HUES48 (cell line): Measurements from ENCODE around the gene PTMA.
A peak's percentile ranks its signal among the peaks of the same experiment; 100 is the strongest.

Source experiments
- H3K27ac ChIP-seq: one replicate; pipeline ENCODE4 v1.7.0; 2013; ENCODE audit warnings: low read depth, low read length, inconsistent platforms
- H3K27me3 ChIP-seq: 2 replicates; pipeline ENCODE4 v1.6.1; 2013; ENCODE audit warnings: mild to moderate bottlenecking, low read length; ENCODE audit not compliant: control insufficient read depth, insufficient read depth
- H3K36me3 ChIP-seq: 2 replicates; pipeline ENCODE4 v1.6.1; 2013; ENCODE audit warnings: low read length; ENCODE audit not compliant: control insufficient read depth, insufficient read depth
- H3K4me1 ChIP-seq: 2 replicates; pipeline ENCODE4 v1.6.1; 2013; ENCODE audit warnings: mild to moderate bottlenecking, low read length; ENCODE audit not compliant: control insufficient read depth, insufficient read depth
- H3K4me3 ChIP-seq: 2 replicates; pipeline ENCODE4 v1.5.1; 2013; ENCODE audit warnings: mild to moderate bottlenecking, low read depth, low read length
- H3K9ac ChIP-seq: 2 replicates; pipeline ENCODE4 v1.6.1; 2013; ENCODE audit warnings: mild to moderate bottlenecking, low read depth, low read length, moderate library complexity
- H3K9me3 ChIP-seq: 2 replicates; pipeline ENCODE4 v1.6.1; 2013; ENCODE audit warnings: low read length; ENCODE audit not compliant: control insufficient read depth, insufficient read depth

Gene PTMA

GRCh38 chr2:231666171-231667095 is 41.9 kb upstream of the PTMA start:
- peaks cover 31% of the 10 kb centered on the region for H3K4me1 ChIP-seq

DNA sequence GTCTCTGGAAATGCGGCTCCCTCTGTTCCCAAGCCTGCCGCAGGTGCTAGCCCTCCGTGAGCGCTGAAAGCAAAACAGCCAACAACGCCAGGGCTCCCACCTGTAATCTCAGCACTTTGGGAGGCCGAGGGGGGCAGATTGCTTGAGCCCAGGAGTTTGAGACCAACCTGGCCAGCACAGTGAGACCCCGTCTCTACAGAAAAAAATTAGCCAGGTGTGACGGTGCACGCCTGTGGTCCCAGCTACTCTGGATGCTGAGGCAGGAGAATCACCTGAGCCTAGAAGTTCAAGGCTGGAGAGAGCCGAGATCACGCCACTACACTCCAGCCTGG is 41.3 kb upstream of the PTMA start:
- Histone ChIP-seq H3K36me3 (no peaks in the 10 kb centered on the region), H3K4me3 (peak overlapping the region; percentile 47; the same call in 1 of the 2 replicates), H3K9me3 (no peaks in the 10 kb centered on the region), H3K4me1 (peaks cover 33% of the 10 kb centered on the region), H3K27me3 (no peaks in the 10 kb centered on the region), H3K9ac (peak overlapping the region; percentile 78), H3K27ac (peak overlapping the region; percentile 100)

More at GRCh38 chr2:231666171-231667095, 41.9 kb upstream of the PTMA start:
- H3K4me3 ChIP-seq: peak overlapping the region; percentile 47
- peak overlapping the region; percentile 78 for H3K9ac ChIP-seq
- H3K9me3 ChIP-seq: no peaks in the 10 kb centered on the region
- H3K27me3 ChIP-seq: 0 out of 2 replicates have a peak, but pooled peaks cover 1% of the 10 kb centered on the region
- peak overlapping the region; percentile 100 for H3K27ac ChIP-seq
- no peaks in the 10 kb centered on the region for H3K36me3 ChIP-seq

DNA sequence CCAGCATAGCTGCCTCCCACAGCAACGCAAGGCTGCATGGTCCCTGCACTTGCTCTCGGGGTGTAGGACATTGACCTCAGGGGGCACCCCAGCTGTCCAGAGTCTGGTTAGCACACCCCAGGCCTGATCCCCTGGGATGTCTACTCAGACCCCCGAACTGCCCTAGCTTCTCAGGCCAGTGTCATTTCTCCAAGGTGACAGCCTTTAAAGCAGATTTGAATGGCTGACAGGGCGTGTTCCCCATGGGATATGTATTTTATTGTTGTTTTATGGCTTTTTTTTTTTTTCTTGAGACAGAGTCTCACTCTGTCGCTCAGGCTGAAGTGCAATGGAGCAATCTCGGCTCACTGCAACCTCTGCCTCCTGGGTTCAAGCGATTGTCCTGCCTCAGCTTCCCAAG is 40.8 kb upstream of the PTMA start:
- H3K36me3 ChIP-seq: no peaks in the 10 kb centered on the region
- H3K9ac ChIP-seq: peak overlapping the region; percentile 78; the same call in 1 of the 2 replicates
- peak overlapping the region; percentile 100 for H3K27ac ChIP-seq
- no peak overlapping the region for H3K4me3 ChIP-seq
- no peaks in the 10 kb centered on the region for H3K9me3 ChIP-seq
- H3K4me1 ChIP-seq: peaks cover 37% of the 10 kb centered on the region
- H3K27me3 ChIP-seq: no peaks in the 10 kb centered on the region

DNA sequence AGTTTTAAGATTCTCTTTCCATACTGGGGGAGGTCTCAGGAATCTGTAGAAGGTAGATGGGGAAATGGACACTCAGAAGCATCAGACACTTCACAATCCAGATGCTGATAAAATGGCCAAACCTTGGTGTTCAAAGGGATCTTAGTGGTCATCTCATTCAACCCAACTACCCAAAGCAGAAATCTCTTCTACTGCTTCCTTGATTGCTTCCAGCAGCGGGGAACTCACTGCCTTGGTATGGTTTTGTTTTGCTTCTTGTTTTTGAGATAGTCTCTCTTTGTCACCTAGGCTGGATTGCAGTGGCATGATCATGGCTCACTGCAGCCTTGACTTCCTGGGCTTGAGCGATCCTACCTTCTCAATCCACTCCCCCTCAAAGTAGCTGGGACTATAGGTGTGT is 39.3 kb upstream of the PTMA start:
- H3K4me1 ChIP-seq: peaks cover 46% of the 10 kb centered on the region
- no peaks in the 10 kb centered on the region for H3K27me3 ChIP-seq
- no peak overlapping the region for H3K9ac ChIP-seq
- no peaks in the 10 kb centered on the region for H3K36me3 ChIP-seq
- H3K27ac ChIP-seq: no peak overlapping the region
- H3K4me3 ChIP-seq: no peak overlapping the region
- H3K9me3 ChIP-seq: no peaks in the 10 kb centered on the region

- Histone ChIP-seq H3K36me3 (no peaks in the 10 kb centered on the region), H3K9ac (peak overlapping the region; percentile 28; the same call in 1 of the 2 replicates), H3K27me3 (no peaks in the 10 kb centered on the region), H3K4me1 (peaks cover 46% of the 10 kb centered on the region), H3K9me3 (no peaks in the 10 kb centered on the region), H3K27ac (peak overlapping the region; percentile 75), H3K4me3 (no peak overlapping the region)
Observed at GRCh38 chr2:231671270-231672050, 36.9 kb upstream of the PTMA start.

DNA sequence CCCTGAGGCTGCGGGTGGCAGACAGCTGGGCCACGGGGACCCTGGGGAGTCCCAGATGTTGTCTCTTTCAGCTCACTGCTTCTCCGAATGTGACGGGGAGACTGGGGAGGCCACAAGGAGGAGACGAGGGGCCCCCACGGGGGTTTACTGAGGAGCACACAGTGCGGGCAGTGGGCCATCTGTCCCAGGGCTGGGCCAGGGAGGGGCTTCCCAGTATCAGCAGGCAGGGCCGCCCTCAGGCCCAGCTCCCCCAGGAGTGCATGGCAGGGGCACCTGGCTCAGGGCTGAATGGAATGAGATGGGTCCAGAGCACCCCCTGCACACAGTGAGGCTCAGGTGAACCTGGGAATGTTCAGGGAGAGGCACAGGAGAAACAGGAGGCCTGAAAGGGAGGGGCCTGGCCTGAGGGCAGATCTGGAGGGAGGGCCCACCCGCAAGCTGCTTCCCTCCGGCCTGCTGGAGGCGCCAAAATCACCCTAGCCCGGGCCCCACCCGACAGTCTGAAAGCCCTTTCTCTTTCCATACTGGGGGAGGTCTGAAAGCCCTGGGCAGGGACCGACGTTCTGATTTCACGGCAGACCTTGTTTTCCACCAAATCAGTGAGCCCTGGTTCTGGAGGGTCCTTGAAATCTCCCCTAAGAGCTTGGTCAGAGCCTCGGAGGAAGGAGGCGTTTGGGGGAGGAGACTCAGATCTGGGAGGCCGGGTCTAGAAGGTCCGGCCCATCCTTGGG is 35.5 kb upstream of the PTMA start:
- Histone ChIP-seq H3K9ac (peak overlapping the region; percentile 67), H3K9me3 (no peaks in the 10 kb centered on the region), H3K4me1 (peaks cover 35% of the 10 kb centered on the region), H3K4me3 (peak overlapping the region; percentile 62), H3K36me3 (no peaks in the 10 kb centered on the region), H3K27me3 (no peaks in the 10 kb centered on the region), H3K27ac (peak overlapping the region; percentile 99)

- H3K4me1 ChIP-seq: peaks cover 35% of the 10 kb centered on the region
- no peaks in the 10 kb centered on the region for H3K36me3 ChIP-seq
- peak overlapping the region; percentile 99 for H3K27ac ChIP-seq
- H3K9me3 ChIP-seq: no peaks in the 10 kb centered on the region
- H3K4me3 ChIP-seq: peak overlapping the region; percentile 62
- H3K27me3 ChIP-seq: no peaks in the 10 kb centered on the region
- H3K9ac ChIP-seq: peak overlapping the region; percentile 67
Observed at GRCh38 chr2:231673348-231673770, 35.0 kb upstream of the PTMA start.

- H3K27ac ChIP-seq: peak overlapping the region; percentile 18
- H3K4me3 ChIP-seq: no peak overlapping the region
- no peak overlapping the region for H3K9ac ChIP-seq
- H3K9me3 ChIP-seq: no peaks in the 10 kb centered on the region
- H3K4me1 ChIP-seq: peaks cover 36% of the 10 kb centered on the region
- no peaks in the 10 kb centered on the region for H3K36me3 ChIP-seq
- H3K27me3 ChIP-seq: no peaks in the 10 kb centered on the region
Observed at GRCh38 chr2:231674587-231675338, 33.6 kb upstream of the PTMA start.

- Histone ChIP-seq H3K27me3 (no peaks in the 10 kb centered on the region), H3K36me3 (no peaks in the 10 kb centered on the region), H3K27ac (no peak overlapping the region), H3K4me1 (peaks cover 41% of the 10 kb centered on the region), H3K4me3 (no peak overlapping the region), H3K9ac (no peak overlapping the region), H3K9me3 (no peaks in the 10 kb centered on the region)
Observed at GRCh38 chr2:231676243-231676642, 32.1 kb upstream of the PTMA start.

DNA sequence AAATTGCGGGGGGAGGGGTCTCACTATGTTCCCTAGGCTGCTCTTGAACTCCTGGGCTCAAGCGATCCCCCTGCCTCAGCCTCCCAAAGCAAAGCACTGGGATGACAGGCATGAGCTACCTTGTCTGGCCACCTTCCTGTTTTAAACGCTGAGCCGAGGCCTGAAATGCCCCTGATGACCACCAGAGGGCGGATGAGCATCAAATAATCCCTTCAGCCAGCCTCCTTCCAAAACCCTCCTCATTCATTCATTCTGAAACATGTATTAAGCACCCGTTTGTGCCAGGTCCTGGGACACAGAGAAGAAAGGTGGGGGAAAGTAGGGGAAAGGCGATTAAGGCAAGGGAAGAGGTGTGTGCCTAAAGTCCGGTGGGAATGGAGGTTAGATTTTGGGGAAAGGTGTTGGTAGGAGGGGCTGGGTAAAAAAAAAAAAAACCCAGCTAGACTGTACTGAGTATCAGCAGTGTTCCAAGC is 30.7 kb upstream of the PTMA start:
- Histone ChIP-seq H3K27me3 (no peaks in the 10 kb centered on the region), H3K4me1 (peaks cover 37% of the 10 kb centered on the region), H3K9me3 (no peaks in the 10 kb centered on the region), H3K27ac (no peak overlapping the region), H3K9ac (no peak overlapping the region), H3K36me3 (no peaks in the 10 kb centered on the region), H3K4me3 (no peak overlapping the region)
